Measurements from ENCODE around the gene DIP2C. TPM values are rescaled to one million over a fixed set of nuclear protein-coding genes. Genes with fewer than 3 reads are reported as not detected.

DIP2C gene
- total RNA-seq, 1 donor from 2014 or later: 30.8 TPM

DNA sequence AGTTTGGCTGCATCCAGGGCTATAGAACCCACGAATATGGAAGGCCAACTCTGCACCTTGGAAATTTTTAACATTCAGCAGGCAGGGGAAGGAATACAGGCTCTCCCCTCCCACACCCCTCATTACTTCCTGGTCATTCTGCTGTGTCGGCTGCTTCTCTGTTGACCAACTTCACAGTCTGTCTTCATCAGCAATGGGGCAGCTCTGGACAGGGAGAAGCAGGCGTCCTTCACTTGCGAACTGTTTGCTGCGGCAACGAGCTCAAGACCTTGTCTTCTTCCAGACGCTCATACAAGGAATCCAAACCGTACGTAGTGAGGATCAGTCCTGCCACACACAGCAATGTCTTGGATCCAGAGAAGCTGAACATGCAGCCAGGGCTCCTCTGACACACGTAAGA lies 192.2 kb downstream of the DIP2C start:
- TF ChIP-seq, protein P1, sequence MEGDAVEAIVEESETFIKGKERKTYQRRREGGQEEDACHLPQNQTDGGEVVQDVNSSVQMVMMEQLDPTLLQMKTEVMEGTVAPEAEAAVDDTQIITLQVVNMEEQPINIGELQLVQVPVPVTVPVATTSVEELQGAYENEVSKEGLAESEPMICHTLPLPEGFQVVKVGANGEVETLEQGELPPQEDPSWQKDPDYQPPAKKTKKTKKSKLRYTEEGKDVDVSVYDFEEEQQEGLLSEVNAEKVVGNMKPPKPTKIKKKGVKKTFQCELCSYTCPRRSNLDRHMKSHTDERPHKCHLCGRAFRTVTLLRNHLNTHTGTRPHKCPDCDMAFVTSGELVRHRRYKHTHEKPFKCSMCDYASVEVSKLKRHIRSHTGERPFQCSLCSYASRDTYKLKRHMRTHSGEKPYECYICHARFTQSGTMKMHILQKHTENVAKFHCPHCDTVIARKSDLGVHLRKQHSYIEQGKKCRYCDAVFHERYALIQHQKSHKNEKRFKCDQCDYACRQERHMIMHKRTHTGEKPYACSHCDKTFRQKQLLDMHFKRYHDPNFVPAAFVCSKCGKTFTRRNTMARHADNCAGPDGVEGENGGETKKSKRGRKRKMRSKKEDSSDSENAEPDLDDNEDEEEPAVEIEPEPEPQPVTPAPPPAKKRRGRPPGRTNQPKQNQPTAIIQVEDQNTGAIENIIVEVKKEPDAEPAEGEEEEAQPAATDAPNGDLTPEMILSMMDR (IDR thresholded peaks at IDR 0.05; ENCODE audit: borderline replicate concordance): no peak
- H3K4me1 ChIP-seq: peaks cover 73% of the 10 kb centered on the region
- no peaks in the 10 kb centered on the region for H3K36me3 ChIP-seq
- DNase-seq: no peak
- H3K9me3 ChIP-seq (replicated peaks): no peaks in the 10 kb centered on the region
- no peaks in the 10 kb centered on the region for H3K27me3 ChIP-seq (ENCODE audit: low read depth)
- H3K4me3 ChIP-seq: no peak overlapping the region
- intact Hi-C loops (cut with micrococcal nuclease): no loop called here
- no peak overlapping the region for H3K27ac ChIP-seq (replicated peaks)

- Histone ChIP-seq H3K27me3 (ENCODE audit: low read depth) (no peaks in the 10 kb centered on the region), H3K4me1 (peaks cover 74% of the 10 kb centered on the region), H3K4me3 (no peak overlapping the region), H3K9me3 (replicated peaks) (no peaks in the 10 kb centered on the region), H3K27ac (replicated peaks) (no peak overlapping the region), H3K36me3 (no peaks in the 10 kb centered on the region)
- intact Hi-C loops (cut with micrococcal nuclease): no loop called here
- TF ChIP-seq, protein P1 (IDR thresholded peaks at IDR 0.05; ENCODE audit: borderline replicate concordance): no peak
- no peak for DNase-seq
Measured at GRCh38 chr10:494556-494955, 194.9 kb downstream of the DIP2C start.

- H3K9me3 ChIP-seq (replicated peaks): no peaks in the 10 kb centered on the region
- peaks cover 73% of the 10 kb centered on the region for H3K4me1 ChIP-seq
- H3K27ac ChIP-seq (replicated peaks): no peak overlapping the region
- no peak for DNase-seq
- TF ChIP-seq, protein P1 (IDR thresholded peaks at IDR 0.05; ENCODE audit: borderline replicate concordance): no peak
- no peak overlapping the region for H3K4me3 ChIP-seq
- intact Hi-C loops (cut with micrococcal nuclease): no loop called here
- H3K27me3 ChIP-seq (ENCODE audit: low read depth): no peaks in the 10 kb centered on the region
- no peaks in the 10 kb centered on the region for H3K36me3 ChIP-seq
Measured at GRCh38 chr10:494149-494542, 195.3 kb downstream of the DIP2C start.

GRCh38 chr10:493391-494148 lies 195.9 kb downstream of the DIP2C start:
- no peaks in the 10 kb centered on the region for H3K36me3 ChIP-seq
- H3K27me3 ChIP-seq (ENCODE audit: low read depth): no peaks in the 10 kb centered on the region
- no peak for DNase-seq
- H3K27ac ChIP-seq (replicated peaks): no peak overlapping the region
- peaks cover 73% of the 10 kb centered on the region for H3K4me1 ChIP-seq
- no peaks in the 10 kb centered on the region for H3K9me3 ChIP-seq (replicated peaks)
- H3K4me3 ChIP-seq: no peak overlapping the region
- intact Hi-C loops (cut with micrococcal nuclease): no loop called here
- TF ChIP-seq, protein P1 (IDR thresholded peaks at IDR 0.05; ENCODE audit: borderline replicate concordance): no peak

DNA sequence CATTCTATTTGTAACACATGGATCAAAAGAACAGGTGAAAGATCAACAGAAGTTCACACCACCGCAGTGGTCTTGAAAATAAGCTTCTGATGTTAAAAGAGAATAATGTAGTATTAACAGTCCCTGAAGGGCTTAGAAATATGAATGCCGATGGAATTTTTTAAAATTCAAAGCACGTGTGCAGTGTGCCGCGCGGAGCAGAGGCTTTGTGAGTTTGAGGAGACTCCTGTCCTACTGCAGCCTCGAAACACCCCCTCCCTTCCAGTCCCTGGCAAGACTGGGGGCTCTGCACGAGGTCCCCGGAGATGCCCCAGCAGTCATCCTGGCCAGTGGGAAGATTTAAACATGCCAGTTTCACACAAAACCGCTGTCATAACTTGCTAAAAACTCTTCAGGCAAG lies 196.6 kb downstream of the DIP2C start:
- Histone ChIP-seq H3K27ac (replicated peaks) (no peak overlapping the region), H3K36me3 (no peaks in the 10 kb centered on the region), H3K4me1 (peaks cover 72% of the 10 kb centered on the region), H3K9me3 (replicated peaks) (no peaks in the 10 kb centered on the region), H3K4me3 (no peak overlapping the region), H3K27me3 (ENCODE audit: low read depth) (no peaks in the 10 kb centered on the region)
- intact Hi-C loops (cut with micrococcal nuclease): no loop called here
- TF ChIP-seq, protein P1 (IDR thresholded peaks at IDR 0.05; ENCODE audit: borderline replicate concordance): no peak
- no peak for DNase-seq
